A549 treated with CORT108297 at 1 μM for 4 hours (cell line): ENCODE measurements around the gene DERA. TPM values are rescaled to one million over a fixed set of nuclear protein-coding genes. Genes with fewer than 3 reads are reported as not detected.

Experiments
- total RNA-seq: library from RNA; stranded (reverse); fragments of 200-300 nt; extraction: Qiagen RNA extraction; gene quantifications from 5 replicates; pipeline ENCODE4 v1.2.3, GENCODE V29; 2022

Gene DERA
- 35.9 to 51.7 TPM (median 41.4 TPM) in 5 replicates for total RNA-seq

DNA sequence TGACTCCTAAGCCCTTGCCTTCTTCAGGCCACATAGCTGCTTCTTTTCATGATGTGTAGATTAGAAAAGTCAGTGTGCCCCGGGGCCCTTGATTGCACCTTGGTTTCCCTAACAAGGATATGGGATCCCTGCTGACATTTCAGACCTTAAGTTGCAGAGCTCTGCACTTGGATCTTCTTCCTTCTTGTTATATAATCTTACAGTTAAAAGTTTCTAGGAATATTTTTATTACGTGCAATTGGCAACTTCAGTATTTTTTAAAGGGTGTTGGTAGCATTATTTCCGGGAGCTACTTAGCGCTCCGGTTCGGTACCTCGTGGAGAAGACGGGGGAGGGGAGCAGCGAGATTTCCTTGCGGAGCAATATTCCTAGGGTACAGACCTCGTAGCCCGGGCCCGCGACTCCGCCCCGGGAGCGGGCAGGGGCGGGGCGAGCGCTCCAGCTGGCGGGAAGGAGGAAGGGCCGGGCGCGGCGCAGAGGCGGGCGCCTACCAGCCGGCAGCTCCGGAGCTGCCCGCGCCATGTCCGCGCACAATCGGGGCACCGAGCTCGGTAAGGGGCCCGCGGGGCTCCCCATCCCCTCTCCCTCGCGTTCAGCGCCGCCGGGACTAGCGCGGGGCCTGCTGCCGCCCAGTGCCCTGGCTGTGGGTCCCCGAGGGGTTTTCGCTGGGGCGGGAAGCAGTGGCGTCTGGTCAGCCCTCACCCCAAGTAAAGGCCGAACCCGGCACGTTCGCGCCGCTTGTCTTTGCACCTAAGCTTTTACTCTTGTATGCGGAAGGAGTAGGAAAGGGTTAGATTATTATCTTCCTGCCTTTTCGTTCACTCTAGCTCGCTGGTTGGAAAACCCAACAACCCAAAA is at the start of gene DERA:
Gene DERA, plus strand, starts transcription at position 469 of the 858 bp plus-strand sequence. Its CDS starts 52 bp downstream, at position 521.

GRCh38 chr12:15882118-15882971 is 28.8 kb upstream of the DERA start, which contains the start of gene STRAP:
Gene STRAP (plus strand): TSS chr12:15882387. CDS start chr12:15882708, 321 bp downstream.

Other genes with a start within 250 kb of the DERA start
- gene EPS8, start 121.9 kb upstream of the DERA start, total RNA-seq: 29.8 to 44.0 TPM (median 42.8 TPM) in 5 replicates
- gene STRAP, start 28.9 kb upstream of the DERA start, total RNA-seq: 185 to 214 TPM (median 189 TPM) in 5 replicates